Measurements from ENCODE around the gene NCKAP5. TPM values are rescaled to one million over a fixed set of nuclear protein-coding genes. Genes with fewer than 3 reads are reported as not detected.

Gene NCKAP5
- total and polyA plus RNA-seq, 2 of the 13 experiments (the other 11 are each of a cell fraction or from before 2014, with no cell fraction given) = 0.01 TPM; not detected in 1

DNA sequence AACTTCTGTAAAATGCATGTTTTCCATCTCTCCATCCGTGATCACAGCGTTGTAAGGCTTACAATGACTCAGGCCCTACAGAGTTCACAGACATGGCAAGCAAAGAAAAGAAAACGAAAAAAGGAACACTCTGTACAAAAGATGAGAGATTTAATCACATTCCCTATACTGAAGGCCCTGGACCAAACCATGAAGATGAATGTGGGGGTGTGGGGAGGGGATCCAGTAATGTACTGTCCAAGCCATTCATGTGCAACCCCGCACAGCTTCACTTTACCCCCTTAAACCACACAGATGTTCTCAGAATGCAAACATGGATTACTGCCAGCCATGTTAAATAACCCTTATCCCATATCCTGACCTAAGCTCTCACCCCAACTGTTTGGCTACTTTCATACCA is 391.1 kb downstream of the NCKAP5 start:
- Histone ChIP-seq H3K9me3 (ENCODE audit: low read length) (peaks cover 18% of the 10 kb centered on the region; the same call in 1 of the 2 replicates), H3K36me3 (replicated peaks in 1 of 2; ENCODE audit: control insufficient read depth in 1 of 2, insufficient read depth in 2 of 2, low read length in 2 of 2) (no peaks in the 10 kb centered on the region), H3K79me2 (ENCODE audit: insufficient read depth, low read length) (no peaks in the 10 kb centered on the region), H2AFZ (ENCODE audit: low read length) (no peak overlapping the region), H3K27ac (ENCODE audit: extremely low read length, insufficient read depth, low read length) (no peak overlapping the region), H3K4me1 (ENCODE audit: insufficient read depth, low read length) (no peaks in the 10 kb centered on the region), H3K27me3 (ENCODE audit: control insufficient read depth in 1 of 2, insufficient read depth in 2 of 2, low read length in 2 of 2) (no peaks in the 10 kb centered on the region), H3K9ac (ENCODE audit: insufficient read depth, low read depth, low read length) (no peak overlapping the region), H4K20me1 (ENCODE audit: insufficient read depth, low read length) (no peaks in the 10 kb centered on the region), H3K4me2 (ENCODE audit: low read depth, low read length) (no peak overlapping the region), H3K4me3 (replicated peaks in 1 of 3; ENCODE audit: insufficient read depth in 1 of 3, low read depth in 2 of 3, low read length in 3 of 3) (no peak overlapping the region)
- ATAC-seq = no peak
- ChIA-PET CTCF (ENCODE audit: low intra/inter-chr PET ratio, low total read pairs) (no interaction called here), POLR2A (no interaction called here)
- no TSS peak for BruUV-seq (replicated peaks)
- intact Hi-C loops (cut with micrococcal nuclease; ENCODE audit: unreplicated experiment) = no loop called here
- in situ Hi-C loops (cut with HindIII; ENCODE audit: extremely low pct_ligation_motif_present, low pct_unique_long_range_greater_than_20kb) = no loop called here
- WGBS (ENCODE audit: low lambda C conversion rate) = 16% methylated on average over 4 of the region's 4 CpGs
- no peak for FAIRE-seq
- TF ChIP-seq, protein P1, sequence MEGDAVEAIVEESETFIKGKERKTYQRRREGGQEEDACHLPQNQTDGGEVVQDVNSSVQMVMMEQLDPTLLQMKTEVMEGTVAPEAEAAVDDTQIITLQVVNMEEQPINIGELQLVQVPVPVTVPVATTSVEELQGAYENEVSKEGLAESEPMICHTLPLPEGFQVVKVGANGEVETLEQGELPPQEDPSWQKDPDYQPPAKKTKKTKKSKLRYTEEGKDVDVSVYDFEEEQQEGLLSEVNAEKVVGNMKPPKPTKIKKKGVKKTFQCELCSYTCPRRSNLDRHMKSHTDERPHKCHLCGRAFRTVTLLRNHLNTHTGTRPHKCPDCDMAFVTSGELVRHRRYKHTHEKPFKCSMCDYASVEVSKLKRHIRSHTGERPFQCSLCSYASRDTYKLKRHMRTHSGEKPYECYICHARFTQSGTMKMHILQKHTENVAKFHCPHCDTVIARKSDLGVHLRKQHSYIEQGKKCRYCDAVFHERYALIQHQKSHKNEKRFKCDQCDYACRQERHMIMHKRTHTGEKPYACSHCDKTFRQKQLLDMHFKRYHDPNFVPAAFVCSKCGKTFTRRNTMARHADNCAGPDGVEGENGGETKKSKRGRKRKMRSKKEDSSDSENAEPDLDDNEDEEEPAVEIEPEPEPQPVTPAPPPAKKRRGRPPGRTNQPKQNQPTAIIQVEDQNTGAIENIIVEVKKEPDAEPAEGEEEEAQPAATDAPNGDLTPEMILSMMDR (CRISPR knock-in tag; IDR thresholded peaks at IDR 0.05) = no peak
- TF ChIP-seq CENPX (CRISPR knock-in tag; IDR thresholded peaks at IDR 0.05) = no peak
- TF ChIP-seq DMAP1 (CRISPR knock-in tag; IDR thresholded peaks at IDR 0.05) = no peak
- no peak for TF ChIP-seq PTBP1 (IDR thresholded peaks at IDR 0.05; ENCODE audit: low read depth, low read length, poor library complexity, severe bottlenecking)
- TF ChIP-seq, protein P2, sequence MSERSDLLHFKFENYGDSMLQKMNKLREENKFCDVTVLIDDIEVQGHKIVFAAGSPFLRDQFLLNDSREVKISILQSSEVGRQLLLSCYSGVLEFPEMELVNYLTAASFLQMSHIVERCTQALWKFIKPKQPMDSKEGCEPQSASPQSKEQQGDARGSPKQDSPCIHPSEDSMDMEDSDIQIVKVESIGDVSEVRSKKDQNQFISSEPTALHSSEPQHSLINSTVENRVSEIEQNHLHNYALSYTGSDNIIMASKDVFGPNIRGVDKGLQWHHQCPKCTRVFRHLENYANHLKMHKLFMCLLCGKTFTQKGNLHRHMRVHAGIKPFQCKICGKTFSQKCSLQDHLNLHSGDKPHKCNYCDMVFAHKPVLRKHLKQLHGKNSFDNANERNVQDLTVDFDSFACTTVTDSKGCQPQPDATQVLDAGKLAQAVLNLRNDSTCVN (CRISPR knock-in tag; IDR thresholded peaks at IDR 0.05; ENCODE audit: borderline replicate concordance) = no peak
- TF ChIP-seq ELF1 (CRISPR knock-in tag; IDR thresholded peaks at IDR 0.05) = no peak
- TF ChIP-seq SIN3B (IDR thresholded peaks at IDR 0.05; ENCODE audit: low read length) = no peak
- no peak for TF ChIP-seq ZNF615 (CRISPR knock-in tag; IDR thresholded peaks at IDR 0.05; ENCODE audit: borderline replicate concordance)
- TF ChIP-seq MAFF (IDR thresholded peaks at IDR 0.05; ENCODE audit: low read depth, low read length) = no peak
- TF ChIP-seq, protein P3, sequence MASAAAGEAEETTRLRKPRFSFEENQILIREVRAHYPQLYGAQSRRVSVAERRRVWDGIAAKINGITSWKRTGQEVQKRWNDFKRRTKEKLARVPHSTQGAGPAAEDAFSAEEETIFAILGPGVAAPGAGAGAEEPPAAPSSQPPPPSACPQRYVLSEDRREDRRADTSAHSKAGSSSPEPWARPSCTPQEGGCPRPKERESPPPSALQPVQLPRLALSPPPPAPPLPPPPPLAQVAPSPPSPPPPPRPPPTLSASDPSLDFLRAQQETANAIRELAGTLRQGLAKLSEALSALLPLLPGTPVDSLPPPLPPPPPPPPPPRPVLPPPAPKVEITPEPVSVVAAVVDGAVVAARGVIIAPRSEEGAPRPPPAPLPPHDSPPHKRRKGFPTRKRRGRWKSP (CRISPR knock-in tag; IDR thresholded peaks at IDR 0.05) = no peak
- TF ChIP-seq, protein P4, sequence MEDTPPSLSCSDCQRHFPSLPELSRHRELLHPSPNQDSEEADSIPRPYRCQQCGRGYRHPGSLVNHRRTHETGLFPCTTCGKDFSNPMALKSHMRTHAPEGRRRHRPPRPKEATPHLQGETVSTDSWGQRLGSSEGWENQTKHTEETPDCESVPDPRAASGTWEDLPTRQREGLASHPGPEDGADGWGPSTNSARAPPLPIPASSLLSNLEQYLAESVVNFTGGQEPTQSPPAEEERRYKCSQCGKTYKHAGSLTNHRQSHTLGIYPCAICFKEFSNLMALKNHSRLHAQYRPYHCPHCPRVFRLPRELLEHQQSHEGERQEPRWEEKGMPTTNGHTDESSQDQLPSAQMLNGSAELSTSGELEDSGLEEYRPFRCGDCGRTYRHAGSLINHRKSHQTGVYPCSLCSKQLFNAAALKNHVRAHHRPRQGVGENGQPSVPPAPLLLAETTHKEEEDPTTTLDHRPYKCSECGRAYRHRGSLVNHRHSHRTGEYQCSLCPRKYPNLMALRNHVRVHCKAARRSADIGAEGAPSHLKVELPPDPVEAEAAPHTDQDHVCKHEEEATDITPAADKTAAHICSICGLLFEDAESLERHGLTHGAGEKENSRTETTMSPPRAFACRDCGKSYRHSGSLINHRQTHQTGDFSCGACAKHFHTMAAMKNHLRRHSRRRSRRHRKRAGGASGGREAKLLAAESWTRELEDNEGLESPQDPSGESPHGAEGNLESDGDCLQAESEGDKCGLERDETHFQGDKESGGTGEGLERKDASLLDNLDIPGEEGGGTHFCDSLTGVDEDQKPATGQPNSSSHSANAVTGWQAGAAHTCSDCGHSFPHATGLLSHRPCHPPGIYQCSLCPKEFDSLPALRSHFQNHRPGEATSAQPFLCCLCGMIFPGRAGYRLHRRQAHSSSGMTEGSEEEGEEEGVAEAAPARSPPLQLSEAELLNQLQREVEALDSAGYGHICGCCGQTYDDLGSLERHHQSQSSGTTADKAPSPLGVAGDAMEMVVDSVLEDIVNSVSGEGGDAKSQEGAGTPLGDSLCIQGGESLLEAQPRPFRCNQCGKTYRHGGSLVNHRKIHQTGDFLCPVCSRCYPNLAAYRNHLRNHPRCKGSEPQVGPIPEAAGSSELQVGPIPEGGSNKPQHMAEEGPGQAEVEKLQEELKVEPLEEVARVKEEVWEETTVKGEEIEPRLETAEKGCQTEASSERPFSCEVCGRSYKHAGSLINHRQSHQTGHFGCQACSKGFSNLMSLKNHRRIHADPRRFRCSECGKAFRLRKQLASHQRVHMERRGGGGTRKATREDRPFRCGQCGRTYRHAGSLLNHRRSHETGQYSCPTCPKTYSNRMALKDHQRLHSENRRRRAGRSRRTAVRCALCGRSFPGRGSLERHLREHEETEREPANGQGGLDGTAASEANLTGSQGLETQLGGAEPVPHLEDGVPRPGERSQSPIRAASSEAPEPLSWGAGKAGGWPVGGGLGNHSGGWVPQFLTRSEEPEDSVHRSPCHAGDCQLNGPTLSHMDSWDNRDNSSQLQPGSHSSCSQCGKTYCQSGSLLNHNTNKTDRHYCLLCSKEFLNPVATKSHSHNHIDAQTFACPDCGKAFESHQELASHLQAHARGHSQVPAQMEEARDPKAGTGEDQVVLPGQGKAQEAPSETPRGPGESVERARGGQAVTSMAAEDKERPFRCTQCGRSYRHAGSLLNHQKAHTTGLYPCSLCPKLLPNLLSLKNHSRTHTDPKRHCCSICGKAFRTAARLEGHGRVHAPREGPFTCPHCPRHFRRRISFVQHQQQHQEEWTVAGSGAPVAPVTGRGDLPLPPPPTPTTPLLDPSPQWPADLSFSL (CRISPR knock-in tag; IDR thresholded peaks at IDR 0.05) = no peak
- no peak for TF ChIP-seq FOXA1 (IDR thresholded peaks at IDR 0.05)
- TF ChIP-seq FOXA1 (CRISPR knock-in tag; IDR thresholded peaks at IDR 0.05) = no peak
- TF ChIP-seq, protein P5, sequence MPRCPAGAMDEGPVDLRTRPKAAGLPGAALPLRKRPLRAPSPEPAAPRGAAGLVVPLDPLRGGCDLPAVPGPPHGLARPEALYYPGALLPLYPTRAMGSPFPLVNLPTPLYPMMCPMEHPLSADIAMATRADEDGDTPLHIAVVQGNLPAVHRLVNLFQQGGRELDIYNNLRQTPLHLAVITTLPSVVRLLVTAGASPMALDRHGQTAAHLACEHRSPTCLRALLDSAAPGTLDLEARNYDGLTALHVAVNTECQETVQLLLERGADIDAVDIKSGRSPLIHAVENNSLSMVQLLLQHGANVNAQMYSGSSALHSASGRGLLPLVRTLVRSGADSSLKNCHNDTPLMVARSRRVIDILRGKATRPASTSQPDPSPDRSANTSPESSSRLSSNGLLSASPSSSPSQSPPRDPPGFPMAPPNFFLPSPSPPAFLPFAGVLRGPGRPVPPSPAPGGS (CRISPR knock-in tag; IDR thresholded peaks at IDR 0.05) = no peak
- TF ChIP-seq ZNF644 (CRISPR knock-in tag; IDR thresholded peaks at IDR 0.05; ENCODE audit: low read depth) = no peak
- no peak for DNase-seq (ENCODE audit: low spot score)

Data from HepG2 (cell line).